ENCODE measurements around the gene HAVCR1. TPM values are rescaled to one million over a fixed set of nuclear protein-coding genes. Genes with fewer than 3 reads are reported as not detected.

HAVCR1 gene
- total RNA-seq, 3 donors from 2014 or later (not counting 1 experiment from before 2014, with no cell fraction given) = 7.2 to 14.6 (median 10.9) TPM

- H3K27ac ChIP-seq (ENCODE audit: low read length) = no peak overlapping the region
- no peak overlapping the region for H3K4me3 Mint-ChIP-seq
- intact Hi-C loops (cut with micrococcal nuclease) = no loop called here
- H3K9me3 Mint-ChIP-seq = peaks cover 0 to 3% of the 10 kb centered on the region in 2 donors
- no peaks in the 10 kb centered on the region for H3K4me1 ChIP-seq (ENCODE audit: control insufficient read depth, insufficient read depth, low read length)
- H3K4me3 ChIP-seq (ENCODE audit: low read length) = no peak overlapping the region
- H3K27ac Mint-ChIP-seq = no peak overlapping the region
- no peaks in the 10 kb centered on the region for H3K27me3 ChIP-seq (ENCODE audit: control insufficient read depth, insufficient read depth, low read length)
- H3K36me3 Mint-ChIP-seq = peaks cover 3% of the 10 kb centered on the region
- no peak for DNase-seq
- ATAC-seq = no peak
- H3K4me1 Mint-ChIP-seq = peaks cover 0 to 15% of the 10 kb centered on the region in 2 donors
- H3K36me3 ChIP-seq (ENCODE audit: control insufficient read depth, insufficient read depth, low read length) = no peaks in the 10 kb centered on the region
- H3K9me3 ChIP-seq (ENCODE audit: control insufficient read depth, insufficient read depth, low read length) = no peaks in the 10 kb centered on the region
- TF ChIP-seq CTCF (IDR thresholded peaks at IDR 0.05) = no peak
- H3K27me3 Mint-ChIP-seq (ENCODE audit: low read depth in 2 of 2) = peaks cover 0 to 2% of the 10 kb centered on the region in 2 donors
Observed at GRCh38 chr5:156981481-156981880, 77.4 kb downstream of the HAVCR1 start.

Other genes with a start within 250 kb of the HAVCR1 start
- under 1 TPM; 0.20 to 0.39 (median 0.26) TPM for gene PPP1R2B, start 208.8 kb downstream of the HAVCR1 start, total RNA-seq
- gene TIMD4, start 95.9 kb downstream of the HAVCR1 start, total RNA-seq = 1 to 10 TPM; 2.6 to 3.6 (median 3.0) TPM
- 10 to 100 TPM; 60.0 to 92.2 (median 74.3) TPM for gene HAVCR2, start 49.9 kb upstream of the HAVCR1 start, total RNA-seq
- 10 to 100 TPM in 2 of 3 donors, 1 to 10 TPM in 1; 9.6 to 13.3 (median 12.4) TPM for gene MED7, start 83.7 kb upstream of the HAVCR1 start, total RNA-seq
- gene GARIN3, start 107.1 kb upstream of the HAVCR1 start, total RNA-seq = not detected
- gene ITK, start 121.7 kb upstream of the HAVCR1 start, total RNA-seq = 100 to 1,000 TPM; 153 to 188 (median 186) TPM
- gene CYFIP2, start 207.0 kb upstream of the HAVCR1 start, total RNA-seq = 100 to 1,000 TPM; 464 to 542 (median 532) TPM